ENCODE measurements around the gene CHST9. TPM values are rescaled to one million over a fixed set of nuclear protein-coding genes. Genes with fewer than 3 reads are reported as not detected.

The CHST9 gene
- total RNA-seq, 1 experiment from 2014 or later: 19.2 TPM

DNA sequence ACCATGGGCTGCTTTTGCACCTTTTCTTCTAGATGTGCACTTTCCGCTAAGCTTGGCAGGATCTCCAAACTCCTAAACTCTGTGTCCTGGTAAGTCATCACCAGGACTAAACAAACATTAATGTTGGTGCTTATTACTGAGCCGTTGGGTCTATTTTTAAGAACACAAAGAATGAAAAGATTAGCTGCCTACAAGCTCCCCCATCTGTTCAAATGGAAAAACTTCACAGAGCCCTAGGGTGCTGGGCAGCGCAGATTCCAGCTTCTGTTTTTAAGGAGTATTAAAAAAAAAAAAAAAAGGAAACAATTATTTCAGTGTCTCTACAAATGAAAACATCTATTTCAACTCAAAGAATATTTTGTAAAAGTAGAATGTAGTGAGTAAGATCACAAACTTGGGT is 221.8 kb downstream of the CHST9 start:
- TF ChIP-seq, protein P1, sequence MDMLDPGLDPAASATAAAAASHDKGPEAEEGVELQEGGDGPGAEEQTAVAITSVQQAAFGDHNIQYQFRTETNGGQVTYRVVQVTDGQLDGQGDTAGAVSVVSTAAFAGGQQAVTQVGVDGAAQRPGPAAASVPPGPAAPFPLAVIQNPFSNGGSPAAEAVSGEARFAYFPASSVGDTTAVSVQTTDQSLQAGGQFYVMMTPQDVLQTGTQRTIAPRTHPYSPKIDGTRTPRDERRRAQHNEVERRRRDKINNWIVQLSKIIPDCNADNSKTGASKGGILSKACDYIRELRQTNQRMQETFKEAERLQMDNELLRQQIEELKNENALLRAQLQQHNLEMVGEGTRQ (CRISPR knock-in tag; IDR thresholded peaks at IDR 0.05): no peak
- TF ChIP-seq NFE2L1 (CRISPR knock-in tag; IDR thresholded peaks at IDR 0.05): no peak
- ChIA-PET CTCF (interaction anchor here (0.6 to 1.2 kb wide), 6 partner anchors 42 to 242 kb away, joined by 3 to 5 read pairs (median 4); no protein-coding TSS in a partner anchor), POLR2A (no interaction called here)
- Mint-ChIP-seq H3K9me3 (peaks cover 10% of the 10 kb centered on the region), H3K27ac (0 out of 2 replicates have a peak overlapping the region, but pooled peaks have one; percentile 13), H3K27me3 (ENCODE audit: low read depth) (no peaks in the 10 kb centered on the region), H3K36me3 (peaks cover 8% of the 10 kb centered on the region), H3K4me1 (peaks cover 33% of the 10 kb centered on the region), H3K4me3 (no peak overlapping the region)
- ATAC-seq (peak; percentile 47; the same call in 1 of the 2 replicates), DNase-seq (ENCODE audit: low spot score) (no peak)

DNA sequence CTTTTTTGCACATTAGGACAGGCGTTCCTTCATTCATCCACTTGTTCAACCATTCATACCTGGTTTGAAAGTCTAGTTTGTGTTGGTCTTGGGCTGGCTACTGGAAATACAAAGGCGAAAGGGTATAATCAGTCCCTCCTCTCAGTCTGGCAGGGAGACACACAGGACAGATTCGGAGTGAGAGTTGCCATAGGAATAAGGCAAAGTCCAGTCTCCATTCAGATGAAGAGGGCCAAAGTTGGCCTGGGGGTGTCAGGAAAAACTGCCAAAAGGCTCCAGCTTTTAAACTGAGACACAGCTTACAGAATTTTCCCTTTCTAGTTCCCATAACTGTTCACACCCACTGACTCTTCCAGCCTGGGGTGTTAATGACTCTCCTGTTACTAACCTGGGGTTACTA is 223.3 kb downstream of the CHST9 start:
- Mint-ChIP-seq H3K9me3 (peaks cover 10% of the 10 kb centered on the region), H3K36me3 (peaks cover 9% of the 10 kb centered on the region), H3K4me1 (peaks cover 40% of the 10 kb centered on the region), H3K27ac (peak overlapping the region; percentile 43; the same call in 1 of the 2 replicates), H3K4me3 (no peak overlapping the region), H3K27me3 (ENCODE audit: low read depth) (no peaks in the 10 kb centered on the region)
- ChIA-PET POLR2A (no interaction called here), CTCF (no interaction called here)
- ATAC-seq (no peak), DNase-seq (ENCODE audit: low spot score) (no peak)
- TF ChIP-seq ZNF219 (CRISPR knock-in tag; IDR thresholded peaks at IDR 0.05; ENCODE audit: borderline replicate concordance) (no peak), NR2C2 (CRISPR knock-in tag; IDR thresholded peaks at IDR 0.05) (no peak), CREM (CRISPR knock-in tag; IDR thresholded peaks at IDR 0.05) (no peak), ELF4 (CRISPR knock-in tag; IDR thresholded peaks at IDR 0.05; ENCODE audit: low read depth) (no peak), NR3C1 (CRISPR knock-in tag; conservative IDR thresholded peaks at IDR 0.05; ENCODE audit: low read depth) (no peak), NFATC4 (CRISPR knock-in tag; IDR thresholded peaks at IDR 0.05) (no peak), RELA (CRISPR knock-in tag; IDR thresholded peaks at IDR 0.05; ENCODE audit: borderline replicate concordance) (no peak), RORB (CRISPR knock-in tag; IDR thresholded peaks at IDR 0.05) (no peak), FOXK1 (CRISPR knock-in tag; IDR thresholded peaks at IDR 0.05) (no peak), SOX15 (CRISPR knock-in tag; IDR thresholded peaks at IDR 0.05) (no peak), MXD4 (CRISPR knock-in tag; IDR thresholded peaks at IDR 0.05; ENCODE audit: borderline replicate concordance) (no peak), TCF7 (CRISPR knock-in tag; IDR thresholded peaks at IDR 0.05; ENCODE audit: low read depth) (no peak), ZNF317 (CRISPR knock-in tag; IDR thresholded peaks at IDR 0.05; ENCODE audit: borderline replicate concordance, low read depth) (no peak), ESRRA (CRISPR knock-in tag; IDR thresholded peaks at IDR 0.05; ENCODE audit: borderline replicate concordance) (no peak)
- TF ChIP-seq, protein P2, sequence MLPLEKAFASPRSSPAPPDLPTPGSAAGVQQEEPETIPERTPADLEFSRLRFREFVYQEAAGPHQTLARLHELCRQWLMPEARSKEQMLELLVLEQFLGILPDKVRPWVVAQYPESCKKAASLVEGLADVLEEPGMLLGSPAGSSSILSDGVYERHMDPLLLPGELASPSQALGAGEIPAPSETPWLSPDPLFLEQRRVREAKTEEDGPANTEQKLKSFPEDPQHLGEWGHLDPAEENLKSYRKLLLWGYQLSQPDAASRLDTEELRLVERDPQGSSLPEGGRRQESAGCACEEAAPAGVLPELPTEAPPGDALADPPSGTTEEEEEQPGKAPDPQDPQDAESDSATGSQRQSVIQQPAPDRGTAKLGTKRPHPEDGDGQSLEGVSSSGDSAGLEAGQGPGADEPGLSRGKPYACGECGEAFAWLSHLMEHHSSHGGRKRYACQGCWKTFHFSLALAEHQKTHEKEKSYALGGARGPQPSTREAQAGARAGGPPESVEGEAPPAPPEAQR (CRISPR knock-in tag; IDR thresholded peaks at IDR 0.05): no peak
- TF ChIP-seq, protein P3, sequence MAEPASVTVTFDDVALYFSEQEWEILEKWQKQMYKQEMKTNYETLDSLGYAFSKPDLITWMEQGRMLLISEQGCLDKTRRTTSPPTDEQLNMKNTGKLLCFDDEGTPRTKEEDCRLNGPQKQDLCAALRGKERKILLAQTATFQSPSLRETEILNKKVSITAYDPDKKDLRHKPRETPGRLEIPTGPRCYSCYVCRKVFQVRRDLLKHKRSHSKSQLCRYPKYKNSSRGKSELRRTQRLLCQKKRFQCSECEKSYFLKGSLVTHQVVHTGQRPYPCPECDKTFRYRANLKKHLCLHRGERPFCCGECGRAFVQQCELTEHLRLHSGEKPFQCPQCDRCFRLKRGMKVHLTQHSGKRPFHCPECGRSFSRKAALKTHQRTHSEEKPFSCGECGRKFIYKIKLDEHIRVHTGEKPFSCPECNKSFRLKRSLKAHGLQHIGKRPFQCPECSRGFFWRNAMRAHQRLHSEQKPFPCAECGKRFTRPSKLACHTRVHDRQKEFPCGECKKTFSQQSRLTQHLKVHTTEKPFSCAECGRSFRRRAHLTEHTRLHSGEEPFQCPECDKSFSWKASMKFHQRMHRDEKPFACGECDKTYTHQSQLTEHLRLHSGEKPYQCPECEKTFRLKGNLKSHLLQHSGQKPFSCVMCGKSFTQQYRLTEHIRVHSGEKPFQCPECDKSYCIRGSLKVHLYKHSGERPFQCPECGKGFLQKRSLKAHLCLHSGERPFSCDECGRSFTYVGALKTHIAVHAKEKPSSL (CRISPR knock-in tag; conservative IDR thresholded peaks at IDR 0.05): no peak
- TF ChIP-seq, protein P4, sequence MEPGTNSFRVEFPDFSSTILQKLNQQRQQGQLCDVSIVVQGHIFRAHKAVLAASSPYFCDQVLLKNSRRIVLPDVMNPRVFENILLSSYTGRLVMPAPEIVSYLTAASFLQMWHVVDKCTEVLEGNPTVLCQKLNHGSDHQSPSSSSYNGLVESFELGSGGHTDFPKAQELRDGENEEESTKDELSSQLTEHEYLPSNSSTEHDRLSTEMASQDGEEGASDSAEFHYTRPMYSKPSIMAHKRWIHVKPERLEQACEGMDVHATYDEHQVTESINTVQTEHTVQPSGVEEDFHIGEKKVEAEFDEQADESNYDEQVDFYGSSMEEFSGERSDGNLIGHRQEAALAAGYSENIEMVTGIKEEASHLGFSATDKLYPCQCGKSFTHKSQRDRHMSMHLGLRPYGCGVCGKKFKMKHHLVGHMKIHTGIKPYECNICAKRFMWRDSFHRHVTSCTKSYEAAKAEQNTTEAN (CRISPR knock-in tag; IDR thresholded peaks at IDR 0.05): no peak
- TF ChIP-seq, protein P5, sequence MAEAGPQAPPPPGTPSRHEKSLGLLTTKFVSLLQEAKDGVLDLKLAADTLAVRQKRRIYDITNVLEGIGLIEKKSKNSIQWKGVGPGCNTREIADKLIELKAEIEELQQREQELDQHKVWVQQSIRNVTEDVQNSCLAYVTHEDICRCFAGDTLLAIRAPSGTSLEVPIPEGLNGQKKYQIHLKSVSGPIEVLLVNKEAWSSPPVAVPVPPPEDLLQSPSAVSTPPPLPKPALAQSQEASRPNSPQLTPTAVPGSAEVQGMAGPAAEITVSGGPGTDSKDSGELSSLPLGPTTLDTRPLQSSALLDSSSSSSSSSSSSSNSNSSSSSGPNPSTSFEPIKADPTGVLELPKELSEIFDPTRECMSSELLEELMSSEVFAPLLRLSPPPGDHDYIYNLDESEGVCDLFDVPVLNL (CRISPR knock-in tag; IDR thresholded peaks at IDR 0.05; ENCODE audit: borderline replicate concordance, low read depth): no peak
- TF ChIP-seq, protein P6, sequence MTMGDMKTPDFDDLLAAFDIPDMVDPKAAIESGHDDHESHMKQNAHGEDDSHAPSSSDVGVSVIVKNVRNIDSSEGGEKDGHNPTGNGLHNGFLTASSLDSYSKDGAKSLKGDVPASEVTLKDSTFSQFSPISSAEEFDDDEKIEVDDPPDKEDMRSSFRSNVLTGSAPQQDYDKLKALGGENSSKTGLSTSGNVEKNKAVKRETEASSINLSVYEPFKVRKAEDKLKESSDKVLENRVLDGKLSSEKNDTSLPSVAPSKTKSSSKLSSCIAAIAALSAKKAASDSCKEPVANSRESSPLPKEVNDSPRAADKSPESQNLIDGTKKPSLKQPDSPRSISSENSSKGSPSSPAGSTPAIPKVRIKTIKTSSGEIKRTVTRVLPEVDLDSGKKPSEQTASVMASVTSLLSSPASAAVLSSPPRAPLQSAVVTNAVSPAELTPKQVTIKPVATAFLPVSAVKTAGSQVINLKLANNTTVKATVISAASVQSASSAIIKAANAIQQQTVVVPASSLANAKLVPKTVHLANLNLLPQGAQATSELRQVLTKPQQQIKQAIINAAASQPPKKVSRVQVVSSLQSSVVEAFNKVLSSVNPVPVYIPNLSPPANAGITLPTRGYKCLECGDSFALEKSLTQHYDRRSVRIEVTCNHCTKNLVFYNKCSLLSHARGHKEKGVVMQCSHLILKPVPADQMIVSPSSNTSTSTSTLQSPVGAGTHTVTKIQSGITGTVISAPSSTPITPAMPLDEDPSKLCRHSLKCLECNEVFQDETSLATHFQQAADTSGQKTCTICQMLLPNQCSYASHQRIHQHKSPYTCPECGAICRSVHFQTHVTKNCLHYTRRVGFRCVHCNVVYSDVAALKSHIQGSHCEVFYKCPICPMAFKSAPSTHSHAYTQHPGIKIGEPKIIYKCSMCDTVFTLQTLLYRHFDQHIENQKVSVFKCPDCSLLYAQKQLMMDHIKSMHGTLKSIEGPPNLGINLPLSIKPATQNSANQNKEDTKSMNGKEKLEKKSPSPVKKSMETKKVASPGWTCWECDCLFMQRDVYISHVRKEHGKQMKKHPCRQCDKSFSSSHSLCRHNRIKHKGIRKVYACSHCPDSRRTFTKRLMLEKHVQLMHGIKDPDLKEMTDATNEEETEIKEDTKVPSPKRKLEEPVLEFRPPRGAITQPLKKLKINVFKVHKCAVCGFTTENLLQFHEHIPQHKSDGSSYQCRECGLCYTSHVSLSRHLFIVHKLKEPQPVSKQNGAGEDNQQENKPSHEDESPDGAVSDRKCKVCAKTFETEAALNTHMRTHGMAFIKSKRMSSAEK (CRISPR knock-in tag; IDR thresholded peaks at IDR 0.05; ENCODE audit: borderline replicate concordance): no peak
- TF ChIP-seq, protein P7, sequence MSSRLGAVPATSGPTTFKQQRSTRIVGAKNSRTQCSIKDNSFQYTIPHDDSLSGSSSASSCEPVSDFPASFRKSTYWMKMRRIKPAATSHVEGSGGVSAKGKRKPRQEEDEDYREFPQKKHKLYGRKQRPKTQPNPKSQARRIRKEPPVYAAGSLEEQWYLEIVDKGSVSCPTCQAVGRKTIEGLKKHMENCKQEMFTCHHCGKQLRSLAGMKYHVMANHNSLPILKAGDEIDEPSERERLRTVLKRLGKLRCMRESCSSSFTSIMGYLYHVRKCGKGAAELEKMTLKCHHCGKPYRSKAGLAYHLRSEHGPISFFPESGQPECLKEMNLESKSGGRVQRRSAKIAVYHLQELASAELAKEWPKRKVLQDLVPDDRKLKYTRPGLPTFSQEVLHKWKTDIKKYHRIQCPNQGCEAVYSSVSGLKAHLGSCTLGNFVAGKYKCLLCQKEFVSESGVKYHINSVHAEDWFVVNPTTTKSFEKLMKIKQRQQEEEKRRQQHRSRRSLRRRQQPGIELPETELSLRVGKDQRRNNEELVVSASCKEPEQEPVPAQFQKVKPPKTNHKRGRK (CRISPR knock-in tag; IDR thresholded peaks at IDR 0.05; ENCODE audit: borderline replicate concordance): no peak

Measured in WTC11 (cell line).